ENCODE results near the gene MAN1C1.

- TF ChIP-seq CTCF (IDR thresholded peaks at IDR 0.05) = no peak
- TF ChIP-seq EP300 (IDR thresholded peaks at IDR 0.05; ENCODE audit: borderline replicate concordance in 1 of 2, low read depth in 1 of 2, low read length in 1 of 2) = no peak
- TF ChIP-seq EZH2phosphoT487 (IDR thresholded peaks at IDR 0.05; ENCODE audit: borderline replicate concordance, low read depth) = no peak
- TF ChIP-seq RFX5 (IDR thresholded peaks at IDR 0.05; ENCODE audit: low read length) = no peak
Observed at GRCh38 chr1:25727088-25727487, 110.5 kb downstream of the MAN1C1 start.
